Omental fat pad (tissue), 4 donors: ENCODE measurements around the gene CST8. TPM values are rescaled to one million over a fixed set of nuclear protein-coding genes. Genes with fewer than 3 reads are reported as not detected.

ENCODE experiments used
- ATAC-seq: fragments of 150-250 bp; one replicate; pipeline ENCODE4 v1.9.1; 2016; ENCODE audit warnings: mild to moderate bottlenecking, moderate library complexity; ENCODE audit not compliant: low FRiP score
- DNase-seq: peaks from one replicate; pipeline ENCODE4 v3.0.0-alpha.2; 2019; ENCODE audit warnings: low spot score
- CTCF ChIP-seq, 3 donors: fragments of 450-650 bp; IDR thresholded peaks; one replicate each; pipeline ENCODE4 v1.5.1; 2016 to 2017; ENCODE audit warnings: antibody characterized with exemption in 3 of 3, mild to moderate bottlenecking in 3 of 3, moderate library complexity in 2 of 3
- total RNA-seq, 4 donors: library from RNA; depleted of rRNA; stranded (reverse); fragments of >200 nt; gene quantifications; one replicate each; pipeline ENCODE4 v1.1.0, GENCODE V29; 2016

CST8 gene
- total RNA-seq, result not detected

DNA sequence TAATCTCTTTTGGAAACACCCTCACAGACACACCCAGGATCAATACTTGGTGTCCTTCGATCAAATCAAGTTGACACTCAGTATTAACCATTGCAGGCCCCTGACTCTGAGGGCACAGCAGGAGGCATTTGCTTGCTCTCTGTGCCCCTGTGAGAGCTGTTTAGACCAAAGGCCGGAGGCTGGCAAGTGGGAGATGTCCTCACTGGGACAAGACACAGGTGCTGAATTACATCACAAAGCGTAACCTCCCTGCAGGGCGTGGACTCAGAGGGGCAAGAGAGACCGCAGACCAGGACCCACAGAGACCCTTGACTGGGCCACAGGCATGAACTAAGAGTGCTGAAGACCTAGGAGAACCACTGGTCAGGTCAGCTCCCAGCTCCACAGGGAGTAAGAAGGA lies at the start of gene CST8:
CST8 (plus strand) TSS at position 301 of the 400 bp plus-strand sequence. CDS start 551 bp downstream, outside the sequence.
- no peak for TF ChIP-seq CTCF (IDR thresholded peaks at IDR 0.05)
- ATAC-seq (no peak), DNase-seq (no peak)

GRCh38 chr20:23441850-23442313 lies 49.0 kb upstream of the CST8 start:
- TF ChIP-seq CTCF (IDR thresholded peaks at IDR 0.05), result peak in 1 of 3 donors; percentile 32
- peak; percentile 65 for ATAC-seq
- DNase-seq, result peak; percentile 52

DNA sequence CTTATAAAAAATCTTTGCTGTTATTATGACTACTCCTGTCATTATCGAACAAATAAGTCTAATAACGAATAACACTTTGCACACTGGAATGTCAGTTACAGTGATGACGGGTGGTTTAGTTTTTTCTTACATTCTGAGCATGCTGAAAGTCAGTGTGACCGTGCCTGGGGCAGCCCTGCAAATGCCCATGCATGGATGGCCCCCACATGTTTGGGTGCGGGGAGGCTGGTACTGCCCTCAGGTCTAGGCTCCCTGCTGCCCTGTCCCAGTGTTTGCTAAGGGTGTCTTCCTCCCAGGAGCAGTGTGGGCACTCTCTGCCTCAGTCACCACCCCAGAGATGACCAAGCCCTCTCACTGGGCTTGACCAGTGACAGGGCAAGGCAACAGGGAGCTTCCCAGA lies 48.5 kb upstream of the CST8 start:
- no peak for TF ChIP-seq CTCF (IDR thresholded peaks at IDR 0.05)
- DNase-seq, result no peak
- no peak for ATAC-seq

DNA sequence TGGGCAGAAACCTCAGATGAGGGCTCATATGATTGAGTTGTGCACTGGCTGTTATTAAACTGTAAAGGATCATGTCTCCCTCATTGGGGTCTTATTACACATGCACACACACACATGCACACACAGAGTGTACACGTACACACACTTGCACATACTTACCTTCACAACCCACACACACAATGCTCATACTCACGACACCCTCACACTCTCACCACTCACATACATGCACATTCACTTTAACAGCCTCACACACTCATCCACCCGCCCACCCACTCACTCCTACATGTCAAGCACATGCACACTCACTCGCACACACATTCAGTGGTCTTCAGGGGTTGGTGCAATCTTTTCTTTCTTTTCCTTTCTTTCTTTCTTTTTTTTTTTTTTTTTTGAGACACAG lies 46.1 kb upstream of the CST8 start:
- no peak for ATAC-seq

GRCh38 chr20:23445596-23446217 lies 45.2 kb upstream of the CST8 start:
- no peak for TF ChIP-seq CTCF (IDR thresholded peaks at IDR 0.05)
- no peak for ATAC-seq

More for the DNA sequence above, 46.1 kb upstream of the CST8 start:
- no peak for DNase-seq
- TF ChIP-seq CTCF (IDR thresholded peaks at IDR 0.05), result no peak

DNA sequence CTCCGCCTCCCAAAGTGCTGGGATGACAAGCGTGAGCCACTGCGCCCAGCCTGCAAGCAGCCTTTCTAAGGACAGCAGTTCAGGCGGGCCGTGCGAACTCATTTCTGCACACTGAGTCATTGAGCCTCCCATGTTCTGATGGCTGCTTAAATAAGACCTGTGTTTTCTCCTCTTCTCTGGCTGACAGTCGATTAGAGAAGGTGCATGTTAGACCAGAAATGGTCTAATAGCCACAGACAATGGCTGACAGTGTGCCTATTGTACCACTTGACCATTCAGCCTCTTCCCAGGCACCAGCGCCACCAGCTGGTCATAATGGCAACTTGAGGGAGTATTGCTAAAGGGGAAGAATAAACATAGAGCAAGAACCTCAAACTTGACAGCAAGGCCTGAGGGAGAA lies 44.4 kb upstream of the CST8 start:
- TF ChIP-seq CTCF (IDR thresholded peaks at IDR 0.05), result no peak
- DNase-seq, result peak; percentile 35
- ATAC-seq, result no peak

More at GRCh38 chr20:23445596-23446217, 45.2 kb upstream of the CST8 start:
- DNase-seq, result no peak

GRCh38 chr20:23448167-23448566 lies 42.8 kb upstream of the CST8 start:
- TF ChIP-seq CTCF (IDR thresholded peaks at IDR 0.05), result no peak
- DNase-seq (no peak), ATAC-seq (no peak)
